ENCODE results near the gene OR10AD1. TPM values are rescaled to one million over a fixed set of nuclear protein-coding genes. Genes with fewer than 3 reads are reported as not detected.

The OR10AD1 gene
- total RNA-seq, 5 donors from 2014 or later (not counting 1 experiment from before 2014, with no cell fraction given) = not detected

- Histone ChIP-seq H3K27me3 (replicated peaks in 1 of 2; ENCODE audit: control insufficient read depth in 2 of 2, extremely low read depth in 1 of 2, insufficient read depth in 2 of 2, low read length in 1 of 2) (no peaks in the 10 kb centered on the region), H3K27ac (ENCODE audit: low read length) (peak overlapping the region; percentile 96), H3K4me1 (ENCODE audit: control insufficient read depth in 1 of 2, extremely low read depth in 1 of 2, insufficient read depth in 2 of 2, low read length in 2 of 2) (peaks cover 10 to 42% of the 10 kb centered on the region in 2 experiments), H3K4me3 (ENCODE audit: control insufficient read depth in 1 of 2, extremely low read depth in 1 of 2, low read length in 1 of 2) (peak overlapping the region; percentile 79 to 100), H3K36me3 (ENCODE audit: control insufficient read depth in 2 of 2, extremely low read depth in 1 of 2, insufficient read depth in 1 of 2, low read length in 1 of 2) (no peaks in the 10 kb centered on the region), H3K9me3 (no peaks in the 10 kb centered on the region)
- H3K9me3 Mint-ChIP-seq = peaks cover 11 to 15% (median 12%) of the 10 kb centered on the region in 3 donors
- ATAC-seq (replicated peaks in 1 of 4) (peak; percentile 90 to 95 (median 91)), DNase-seq (peak; percentile 77 to 93 (median 85))
- ChIA-PET POLR2A (interaction anchor here (0.6 to 1.0 kb wide), 5 partner anchors 15 to 787 kb away, joined by 3 to 5 read pairs (median 3); partner anchors contain the start of genes ASB8 (in 1 of the 2) and CCDC184 (in 1 of the 2)), CTCF (interaction anchor here (0.6 to 2.2 kb wide), 12 partner anchors 9 to 256 kb away, joined by 3 to 10 read pairs (median 4); partner anchors contain the start of gene CCDC184 (in 2 of the 2))
- peak overlapping the region; percentile 91 to 100 for H3K27ac Mint-ChIP-seq
- peaks cover 21% of the 10 kb centered on the region for H3K36me3 Mint-ChIP-seq
- peak overlapping the region; percentile 83 to 96 (median 89) for H3K4me3 Mint-ChIP-seq
- peaks cover 8 to 13% of the 10 kb centered on the region in 2 donors for H3K27me3 Mint-ChIP-seq
- H3K4me1 Mint-ChIP-seq = peaks cover 50 to 55% (median 54%) of the 10 kb centered on the region in 3 donors
- WGBS (ENCODE audit: insufficient coverage) = 1% methylated on average over 38 of the region's 39 CpGs
Observed at GRCh38 chr12:48197971-48198671, 5.0 kb downstream of the OR10AD1 start.

GRCh38 chr12:48197549-48197970, 5.5 kb downstream of the OR10AD1 start:
- ATAC-seq (replicated peaks in 1 of 4) = peak; percentile 44 to 56 (median 54)
- Histone ChIP-seq H3K4me1 (ENCODE audit: control insufficient read depth in 1 of 2, extremely low read depth in 1 of 2, insufficient read depth in 2 of 2, low read length in 2 of 2) (peaks cover 10 to 40% of the 10 kb centered on the region in 2 experiments), H3K27ac (ENCODE audit: low read length) (peak overlapping the region; percentile 96), H3K4me3 (ENCODE audit: control insufficient read depth in 1 of 2, extremely low read depth in 1 of 2, low read length in 1 of 2) (peak overlapping the region; percentile 79 to 100), H3K27me3 (replicated peaks in 1 of 2; ENCODE audit: control insufficient read depth in 2 of 2, extremely low read depth in 1 of 2, insufficient read depth in 2 of 2, low read length in 1 of 2) (no peaks in the 10 kb centered on the region), H3K9me3 (no peaks in the 10 kb centered on the region), H3K36me3 (ENCODE audit: control insufficient read depth in 2 of 2, extremely low read depth in 1 of 2, insufficient read depth in 1 of 2, low read length in 1 of 2) (no peaks in the 10 kb centered on the region)
- ChIA-PET CTCF (interaction anchor here (0.5 to 2.0 kb wide), 16 partner anchors 8 to 291 kb away, joined by 3 to 10 read pairs (median 3); partner anchors contain the start of genes CCDC184 (in 2 of the 2) and ASB8 (in 1 of the 2)), POLR2A (interaction anchor here in 1 of 2 donors (0.6 to 1.0 kb wide), 4 partner anchors 15 to 491 kb away, joined by 3 to 5 read pairs (median 3); partner anchors contain the start of gene CCDC184)
- H3K36me3 Mint-ChIP-seq = peaks cover 15% of the 10 kb centered on the region
- H3K27ac Mint-ChIP-seq = peak overlapping the region; percentile 91 to 100
- 0% methylated on average over 1 of the region's 10 CpGs for WGBS (ENCODE audit: insufficient coverage)
- peaks cover 5 to 9% (median 6%) of the 10 kb centered on the region in 3 donors for H3K9me3 Mint-ChIP-seq
- DNase-seq = peak in 9 of 35 experiments; percentile 8 to 69 (median 22)
- peak overlapping the region; percentile 83 to 96 (median 89) for H3K4me3 Mint-ChIP-seq
- H3K4me1 Mint-ChIP-seq = peaks cover 44 to 49% (median 49%) of the 10 kb centered on the region in 3 donors
- peaks cover 8 to 13% of the 10 kb centered on the region in 2 donors for H3K27me3 Mint-ChIP-seq

- Mint-ChIP-seq H3K4me1 (peaks cover 18 to 21% (median 21%) of the 10 kb centered on the region in 3 donors), H3K4me3 (no peak overlapping the region), H3K9me3 (no peaks in the 10 kb centered on the region), H3K27ac (no peak overlapping the region), H3K36me3 (no peaks in the 10 kb centered on the region), H3K27me3 (peaks cover 11 to 18% of the 10 kb centered on the region in 2 donors)
- peaks cover 0 to 2% of the 10 kb centered on the region in 2 experiments for H3K27me3 ChIP-seq (replicated peaks in 1 of 2; ENCODE audit: control insufficient read depth in 2 of 2, extremely low read depth in 1 of 2, insufficient read depth in 2 of 2, low read length in 1 of 2)
- ATAC-seq (replicated peaks in 1 of 4) (no peak), DNase-seq (no peak)
- no peak overlapping the region for H3K4me3 ChIP-seq (ENCODE audit: control insufficient read depth in 1 of 2, extremely low read depth in 1 of 2, low read length in 1 of 2)
- ChIA-PET CTCF (interaction anchor here in 1 of 2 donors (0.9 kb wide), 1 partner anchor 10 kb away, joined by 5 read pairs; no protein-coding TSS in a partner anchor), POLR2A (interaction anchor here in 1 of 2 donors (0.6 kb wide), 1 partner anchor 257 kb away, joined by 3 read pairs; no protein-coding TSS in a partner anchor)
- no peaks in the 10 kb centered on the region for H3K9me3 ChIP-seq
- WGBS (ENCODE audit: insufficient coverage) = 83% methylated on average over 1 of the region's 1 CpG
- no peaks in the 10 kb centered on the region for H3K36me3 ChIP-seq (ENCODE audit: control insufficient read depth in 2 of 2, extremely low read depth in 1 of 2, insufficient read depth in 1 of 2, low read length in 1 of 2)
- no peak overlapping the region for H3K27ac ChIP-seq (ENCODE audit: low read length)
- H3K4me1 ChIP-seq (ENCODE audit: control insufficient read depth in 1 of 2, extremely low read depth in 1 of 2, insufficient read depth in 2 of 2, low read length in 2 of 2) = peaks cover 5 to 20% of the 10 kb centered on the region in 2 experiments
Observed at GRCh38 chr12:48194799-48195201, 8.3 kb downstream of the OR10AD1 start.

GRCh38 chr12:48193623-48194022, 9.5 kb downstream of the OR10AD1 start:
- WGBS (ENCODE audit: insufficient coverage) = 100% methylated on average over 1 of the region's 2 CpGs
- H3K4me3 Mint-ChIP-seq = no peak overlapping the region
- CTCF ChIA-PET = interaction anchor here in 1 of 2 donors (1.4 kb wide), 1 partner anchor 10 kb away, joined by 5 read pairs; the partner anchor contains the start of gene CCDC184

GRCh38 chr12:48192861-48193260, 10.2 kb downstream of the OR10AD1 start:
- H3K27ac ChIP-seq (ENCODE audit: low read length) = no peak overlapping the region
- Mint-ChIP-seq H3K4me3 (no peak overlapping the region), H3K27ac (no peak overlapping the region)

More at GRCh38 chr12:48193623-48194022, 9.5 kb downstream of the OR10AD1 start:
- H3K27ac ChIP-seq (ENCODE audit: low read length) = no peak overlapping the region
- Mint-ChIP-seq H3K9me3 (no peaks in the 10 kb centered on the region), H3K27me3 (peaks cover 11 to 18% of the 10 kb centered on the region in 2 donors), H3K36me3 (no peaks in the 10 kb centered on the region), H3K27ac (no peak overlapping the region), H3K4me1 (peaks cover 10 to 12% (median 11%) of the 10 kb centered on the region in 3 donors)
- peaks cover 0 to 2% of the 10 kb centered on the region in 2 experiments for H3K27me3 ChIP-seq (replicated peaks in 1 of 2; ENCODE audit: control insufficient read depth in 2 of 2, extremely low read depth in 1 of 2, insufficient read depth in 2 of 2, low read length in 1 of 2)
- H3K4me1 ChIP-seq (ENCODE audit: control insufficient read depth in 1 of 2, extremely low read depth in 1 of 2, insufficient read depth in 2 of 2, low read length in 2 of 2) = peaks cover 2 to 10% of the 10 kb centered on the region in 2 experiments
- H3K36me3 ChIP-seq (ENCODE audit: control insufficient read depth in 2 of 2, extremely low read depth in 1 of 2, insufficient read depth in 1 of 2, low read length in 1 of 2) = no peaks in the 10 kb centered on the region
- no peak overlapping the region for H3K4me3 ChIP-seq (ENCODE audit: control insufficient read depth in 1 of 2, extremely low read depth in 1 of 2, low read length in 1 of 2)
- DNase-seq (no peak), ATAC-seq (replicated peaks in 1 of 4) (no peak)
- POLR2A ChIA-PET = no interaction called here
- H3K9me3 ChIP-seq = no peaks in the 10 kb centered on the region

GRCh38 chr12:48191096-48191495, 12.0 kb downstream of the OR10AD1 start:
- Mint-ChIP-seq H3K9me3 (no peaks in the 10 kb centered on the region), H3K4me1 (peaks cover 0 to 12% (median 2%) of the 10 kb centered on the region in 3 donors), H3K36me3 (no peaks in the 10 kb centered on the region), H3K27ac (no peak overlapping the region), H3K4me3 (no peak overlapping the region), H3K27me3 (peaks cover 15 to 18% of the 10 kb centered on the region in 2 donors)
- no peak overlapping the region for H3K27ac ChIP-seq (ENCODE audit: low read length)
- no peak for DNase-seq
- peaks cover 0 to 2% of the 10 kb centered on the region in 2 experiments for H3K27me3 ChIP-seq (replicated peaks in 1 of 2; ENCODE audit: control insufficient read depth in 2 of 2, extremely low read depth in 1 of 2, insufficient read depth in 2 of 2, low read length in 1 of 2)
- no peak overlapping the region for H3K4me3 ChIP-seq (ENCODE audit: control insufficient read depth in 1 of 2, extremely low read depth in 1 of 2, low read length in 1 of 2)
- no peaks in the 10 kb centered on the region for H3K36me3 ChIP-seq (ENCODE audit: control insufficient read depth in 2 of 2, extremely low read depth in 1 of 2, insufficient read depth in 1 of 2, low read length in 1 of 2)
- ChIA-PET POLR2A (no interaction called here), CTCF (no interaction called here)
- H3K9me3 ChIP-seq = no peaks in the 10 kb centered on the region
- no peak for ATAC-seq (replicated peaks in 1 of 4)
- no peaks in the 10 kb centered on the region for H3K4me1 ChIP-seq (ENCODE audit: control insufficient read depth in 1 of 2, extremely low read depth in 1 of 2, insufficient read depth in 2 of 2, low read length in 2 of 2)

More at GRCh38 chr12:48192861-48193260, 10.2 kb downstream of the OR10AD1 start:
- DNase-seq (no peak), ATAC-seq (replicated peaks in 1 of 4) (no peak)
- Mint-ChIP-seq H3K36me3 (no peaks in the 10 kb centered on the region), H3K27me3 (peaks cover 11 to 18% of the 10 kb centered on the region in 2 donors), H3K9me3 (no peaks in the 10 kb centered on the region), H3K4me1 (peaks cover 10 to 12% (median 11%) of the 10 kb centered on the region in 3 donors)
- no peaks in the 10 kb centered on the region for H3K9me3 ChIP-seq
- peaks cover 0 to 2% of the 10 kb centered on the region in 2 experiments for H3K27me3 ChIP-seq (replicated peaks in 1 of 2; ENCODE audit: control insufficient read depth in 2 of 2, extremely low read depth in 1 of 2, insufficient read depth in 2 of 2, low read length in 1 of 2)
- peaks cover 2 to 8% of the 10 kb centered on the region in 2 experiments for H3K4me1 ChIP-seq (ENCODE audit: control insufficient read depth in 1 of 2, extremely low read depth in 1 of 2, insufficient read depth in 2 of 2, low read length in 2 of 2)
- WGBS (ENCODE audit: insufficient coverage) = no CpG with 5 or more reads among the region's 1 CpG
- no peak overlapping the region for H3K4me3 ChIP-seq (ENCODE audit: control insufficient read depth in 1 of 2, extremely low read depth in 1 of 2, low read length in 1 of 2)
- ChIA-PET CTCF (interaction anchor here in 1 of 2 donors (0.6 kb wide), 1 partner anchor 19 kb away, joined by 5 read pairs; no protein-coding TSS in a partner anchor), POLR2A (no interaction called here)
- H3K36me3 ChIP-seq (ENCODE audit: control insufficient read depth in 2 of 2, extremely low read depth in 1 of 2, insufficient read depth in 1 of 2, low read length in 1 of 2) = no peaks in the 10 kb centered on the region
